Endothelial cell (in vitro differentiated cells): Measurements from ENCODE around the gene INPP5J. TPM values are rescaled to one million over a fixed set of nuclear protein-coding genes. Genes with fewer than 3 reads are reported as not detected.
A peak's percentile ranks its signal among the peaks of the same experiment; 100 is the strongest.

Experiments used
- DNase-seq: peaks from one replicate; pipeline ENCODE4 v3.0.0; 2021; ENCODE audit warnings: low spot score
- H3K27ac Mint-ChIP-seq: one replicate; pipeline ENCODE4 v1.8.0; 2021; ENCODE audit warnings: mixed read lengths, inconsistent platforms; ENCODE audit not compliant: unreplicated experiment
- H3K27me3 Mint-ChIP-seq: one replicate; pipeline ENCODE4 v1.8.0; 2021; ENCODE audit warnings: mild to moderate bottlenecking, moderate library complexity, mixed read lengths, inconsistent platforms; ENCODE audit not compliant: unreplicated experiment
- H3K36me3 Mint-ChIP-seq: one replicate; pipeline ENCODE4 v1.8.0; 2021; ENCODE audit warnings: mild to moderate bottlenecking, low read depth, mixed read lengths, inconsistent platforms; ENCODE audit not compliant: unreplicated experiment
- H3K4me1 Mint-ChIP-seq: one replicate; pipeline ENCODE4 v1.8.0; 2021; ENCODE audit warnings: mild to moderate bottlenecking, mixed read lengths, inconsistent platforms; ENCODE audit not compliant: unreplicated experiment
- H3K4me3 Mint-ChIP-seq: one replicate; pipeline ENCODE4 v1.8.0; 2021; ENCODE audit warnings: mild to moderate bottlenecking, mixed read lengths, inconsistent platforms; ENCODE audit not compliant: unreplicated experiment
- H3K9me3 Mint-ChIP-seq: one replicate; pipeline ENCODE4 v1.8.0; 2021; ENCODE audit warnings: mixed read lengths, inconsistent platforms; ENCODE audit not compliant: unreplicated experiment
- total RNA-seq: library from RNA; stranded (reverse); fragmentation: NEBNext Ultra II Directional; extraction: Animal tissue kit (Norgen Biotek cat#: 25700); gene quantifications from one replicate; pipeline ENCODE4 v1.2.1, GENCODE V29; 2021; ENCODE audit not compliant: unreplicated experiment
- TF ChIP-seq, protein P1 (sequence below): fragments of 200-600 bp; sonication (generic); IDR thresholded peaks from one replicate; pipeline ENCODE4 v1.5.0; 2021; ENCODE audit warnings: antibody characterized with exemption; ENCODE audit not compliant: unreplicated experiment

INPP5J gene
- total RNA-seq, 1 donor from 2014 or later = 2.8 TPM

GRCh38 chr22:31099841-31100761 is 22.7 kb upstream of the INPP5J start:
- TF ChIP-seq, protein P1, sequence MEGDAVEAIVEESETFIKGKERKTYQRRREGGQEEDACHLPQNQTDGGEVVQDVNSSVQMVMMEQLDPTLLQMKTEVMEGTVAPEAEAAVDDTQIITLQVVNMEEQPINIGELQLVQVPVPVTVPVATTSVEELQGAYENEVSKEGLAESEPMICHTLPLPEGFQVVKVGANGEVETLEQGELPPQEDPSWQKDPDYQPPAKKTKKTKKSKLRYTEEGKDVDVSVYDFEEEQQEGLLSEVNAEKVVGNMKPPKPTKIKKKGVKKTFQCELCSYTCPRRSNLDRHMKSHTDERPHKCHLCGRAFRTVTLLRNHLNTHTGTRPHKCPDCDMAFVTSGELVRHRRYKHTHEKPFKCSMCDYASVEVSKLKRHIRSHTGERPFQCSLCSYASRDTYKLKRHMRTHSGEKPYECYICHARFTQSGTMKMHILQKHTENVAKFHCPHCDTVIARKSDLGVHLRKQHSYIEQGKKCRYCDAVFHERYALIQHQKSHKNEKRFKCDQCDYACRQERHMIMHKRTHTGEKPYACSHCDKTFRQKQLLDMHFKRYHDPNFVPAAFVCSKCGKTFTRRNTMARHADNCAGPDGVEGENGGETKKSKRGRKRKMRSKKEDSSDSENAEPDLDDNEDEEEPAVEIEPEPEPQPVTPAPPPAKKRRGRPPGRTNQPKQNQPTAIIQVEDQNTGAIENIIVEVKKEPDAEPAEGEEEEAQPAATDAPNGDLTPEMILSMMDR = no peak
- peaks cover 52% of the 10 kb centered on the region for H3K36me3 Mint-ChIP-seq
- H3K27me3 Mint-ChIP-seq = peaks cover 20% of the 10 kb centered on the region
- peaks cover 37% of the 10 kb centered on the region for H3K4me1 Mint-ChIP-seq
- no peaks in the 10 kb centered on the region for H3K9me3 Mint-ChIP-seq
- no peak overlapping the region for H3K27ac Mint-ChIP-seq
- DNase-seq = no peak
- no peak overlapping the region for H3K4me3 Mint-ChIP-seq

DNA sequence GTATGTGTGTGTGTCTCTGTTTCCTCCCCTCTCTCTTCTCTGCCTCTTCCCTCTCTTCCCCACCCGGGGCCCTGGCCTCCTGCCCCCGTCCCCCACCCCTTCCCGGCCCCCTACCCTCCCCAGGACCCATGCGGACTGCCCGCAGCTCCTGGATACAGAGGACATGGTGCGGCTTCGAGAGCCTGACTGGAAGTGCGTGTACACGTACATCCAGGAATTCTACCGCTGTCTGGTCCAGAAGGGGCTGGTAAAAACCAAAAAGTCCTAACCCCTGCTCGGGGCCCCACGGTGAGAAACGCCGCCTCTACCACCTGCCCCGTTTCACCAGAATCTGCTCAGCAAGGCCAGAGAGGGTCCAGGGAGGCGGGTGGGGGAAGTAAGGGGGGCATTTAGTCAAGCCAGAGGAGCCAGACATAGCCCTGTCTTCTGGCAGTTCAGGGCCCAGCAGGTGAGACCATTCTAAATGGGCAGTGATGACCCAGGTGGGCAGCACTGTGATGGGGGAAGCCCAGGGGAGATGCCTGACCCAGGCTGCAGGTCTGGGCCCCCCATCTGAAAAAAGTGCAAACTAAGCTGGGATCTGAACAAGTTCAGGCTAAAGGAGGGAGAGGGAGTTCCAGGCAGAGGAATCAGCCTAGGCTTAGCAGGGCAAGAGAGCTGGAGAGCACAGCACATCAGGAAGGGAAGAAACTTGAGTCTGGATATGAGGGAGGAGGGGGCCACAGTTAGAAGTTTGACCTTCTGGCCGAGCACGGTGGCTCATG is 21.8 kb upstream of the INPP5J start:
- H3K9me3 Mint-ChIP-seq = no peaks in the 10 kb centered on the region
- peaks cover 22% of the 10 kb centered on the region for H3K27me3 Mint-ChIP-seq
- H3K4me1 Mint-ChIP-seq = peaks cover 36% of the 10 kb centered on the region
- H3K36me3 Mint-ChIP-seq = peaks cover 49% of the 10 kb centered on the region
- TF ChIP-seq, protein P1 = no peak
- peak overlapping the region; percentile 37 for H3K4me3 Mint-ChIP-seq
- H3K27ac Mint-ChIP-seq = no peak overlapping the region
- DNase-seq = no peak

- peaks cover 39% of the 10 kb centered on the region for H3K36me3 Mint-ChIP-seq
- H3K4me3 Mint-ChIP-seq = peak overlapping the region; percentile 53
- no peaks in the 10 kb centered on the region for H3K9me3 Mint-ChIP-seq
- peaks cover 19% of the 10 kb centered on the region for H3K27me3 Mint-ChIP-seq
- DNase-seq = no peak
- H3K4me1 Mint-ChIP-seq = peaks cover 36% of the 10 kb centered on the region
- TF ChIP-seq, protein P1 = no peak
- peak overlapping the region; percentile 38 for H3K27ac Mint-ChIP-seq
Measured at GRCh38 chr22:31102441-31103081, 20.2 kb upstream of the INPP5J start.

DNA sequence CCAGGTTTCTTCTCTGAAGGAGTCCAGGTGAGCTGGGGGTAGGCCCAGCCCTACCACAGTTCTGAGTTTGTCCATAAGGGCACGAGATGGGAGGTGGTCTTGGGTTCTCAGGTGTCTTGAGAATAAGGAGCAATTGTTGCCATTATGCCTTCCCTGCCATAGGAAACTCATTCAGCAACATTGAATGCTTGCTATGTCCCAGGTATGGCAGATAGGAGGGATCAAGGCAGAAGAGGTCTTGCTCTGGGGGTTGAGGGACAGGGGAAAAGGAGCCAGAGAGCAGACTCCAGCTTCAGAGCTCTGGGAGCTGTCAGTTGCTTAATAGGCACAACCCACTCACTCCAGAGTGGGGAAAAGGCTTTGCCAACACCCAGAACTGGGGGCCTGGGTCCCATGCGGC is 19.7 kb upstream of the INPP5J start:
- H3K36me3 Mint-ChIP-seq = peaks cover 38% of the 10 kb centered on the region
- TF ChIP-seq, protein P1 = no peak
- H3K9me3 Mint-ChIP-seq = no peaks in the 10 kb centered on the region
- peak overlapping the region; percentile 37 for H3K4me3 Mint-ChIP-seq
- peaks cover 23% of the 10 kb centered on the region for H3K27me3 Mint-ChIP-seq
- no peak for DNase-seq
- no peak overlapping the region for H3K27ac Mint-ChIP-seq
- H3K4me1 Mint-ChIP-seq = peaks cover 39% of the 10 kb centered on the region
